Measurements from ENCODE around the gene CDT1. TPM values are rescaled to one million over a fixed set of nuclear protein-coding genes. Genes with fewer than 3 reads are reported as not detected.

The CDT1 gene
- 64.8 and 67.1 TPM in 2 replicates for total RNA-seq

GRCh38 chr16:88803264-88803987, at the start of gene CDT1:
CDT1 (plus strand) TSS chr16:88803789; CDS start chr16:88803832, 43 bp downstream.

GRCh38 chr16:88785106-88785924, 18.3 kb upstream of the CDT1 start, which contains the start of gene PIEZO1:
PIEZO1 (minus strand) TSS chr16:88785220; CDS start chr16:88784964, 256 bp downstream.

GRCh38 chr16:88811769-88812512, 8.4 kb downstream of the CDT1 start, which contains the start of gene APRT:
APRT (minus strand) TSS chr16:88811928; CDS start chr16:88811899, 29 bp downstream.

GRCh38 chr16:88856828-88857727, 53.5 kb downstream of the CDT1 start, which contains the start of the genes GALNS and TRAPPC2L:
GALNS (minus strand) TSS chr16:88856947; CDS start chr16:88856877, 70 bp downstream.
TRAPPC2L (plus strand) TSS chr16:88857127; CDS start chr16:88857151, 24 bp downstream.

Other genes starting within 250 kb of the CDT1 start
- gene ZC3H18, start 233.4 kb upstream of the CDT1 start, total RNA-seq = 14.0 and 16.5 TPM in 2 replicates
- not detected in 2 replicates for gene IL17C, start 165.2 kb upstream of the CDT1 start, total RNA-seq
- gene CYBA, start 152.7 kb upstream of the CDT1 start, total RNA-seq = 218 and 230 TPM in 2 replicates
- gene MVD, start 140.7 kb upstream of the CDT1 start, total RNA-seq = 324 and 341 TPM in 2 replicates
- under 0.01 and 0.45 TPM in 2 replicates for gene SNAI3, start 117.3 kb upstream of the CDT1 start, total RNA-seq
- gene RNF166, start 97.4 kb upstream of the CDT1 start, total RNA-seq = 24.8 and 27.7 TPM in 2 replicates
- gene CTU2, start 97.3 kb upstream of the CDT1 start, total RNA-seq = 23.9 and 24.7 TPM in 2 replicates
- gene PIEZO1, start 18.6 kb upstream of the CDT1 start, total RNA-seq = 161 and 182 TPM in 2 replicates
- 237 and 254 TPM in 2 replicates for gene APRT, start 8.1 kb downstream of the CDT1 start, total RNA-seq
- 21.6 and 21.7 TPM in 2 replicates for gene GALNS, start 53.2 kb downstream of the CDT1 start, total RNA-seq
- gene TRAPPC2L, start 53.3 kb downstream of the CDT1 start, total RNA-seq = 40.2 and 53.4 TPM in 2 replicates
- not detected in 2 replicates for gene PABPN1L, start 62.9 kb downstream of the CDT1 start, total RNA-seq
- gene CBFA2T3, start 173.4 kb downstream of the CDT1 start, total RNA-seq = not detected in 2 replicates

All from bronchus fibroblast of lung (primary cell).